ENCODE measurements around the gene CDC123.

Gene CDC123

GRCh38 chr10:12202226-12202625, 6.2 kb downstream of the CDC123 start:
- no peak for TF ChIP-seq CTCF (IDR thresholded peaks at IDR 0.05; ENCODE audit: low read depth, low read length)
- H3K27ac ChIP-seq = no peak overlapping the region
- no peaks in the 10 kb centered on the region; the same call in 1 of the 2 replicates for H3K36me3 ChIP-seq
- DNase-seq = no peak
- H3K9me3 ChIP-seq (ENCODE audit: severe bottlenecking) = no peaks in the 10 kb centered on the region
- no peak overlapping the region for H3K4me3 ChIP-seq (ENCODE audit: low read depth, low read length)
- H3K27me3 ChIP-seq (ENCODE audit: insufficient read depth, low read depth, severe bottlenecking) = no peaks in the 10 kb centered on the region

GRCh38 chr10:12205082-12205481, 9.1 kb downstream of the CDC123 start:
- TF ChIP-seq CTCF (IDR thresholded peaks at IDR 0.05; ENCODE audit: low read depth, low read length) = no peak
- DNase-seq = no peak
- no peaks in the 10 kb centered on the region; the same call in none of the 2 replicates for H3K36me3 ChIP-seq
- H3K4me3 ChIP-seq (ENCODE audit: low read depth, low read length) = no peak overlapping the region
- no peak overlapping the region for H3K27ac ChIP-seq
- no peaks in the 10 kb centered on the region for H3K27me3 ChIP-seq (ENCODE audit: insufficient read depth, low read depth, severe bottlenecking)
- H3K9me3 ChIP-seq (ENCODE audit: severe bottlenecking) = no peaks in the 10 kb centered on the region

GRCh38 chr10:12207114-12207513, 11.1 kb downstream of the CDC123 start:
- no peak for DNase-seq
- no peak for TF ChIP-seq CTCF (IDR thresholded peaks at IDR 0.05; ENCODE audit: low read depth, low read length)
- H3K4me3 ChIP-seq (ENCODE audit: low read depth, low read length) = no peak overlapping the region
- peaks cover 9% of the 10 kb centered on the region for H3K36me3 ChIP-seq
- H3K27me3 ChIP-seq (ENCODE audit: insufficient read depth, low read depth, severe bottlenecking) = no peaks in the 10 kb centered on the region
- H3K9me3 ChIP-seq (ENCODE audit: severe bottlenecking) = no peaks in the 10 kb centered on the region
- H3K27ac ChIP-seq = no peak overlapping the region

- DNase-seq = no peak
- no peaks in the 10 kb centered on the region for H3K9me3 ChIP-seq (ENCODE audit: severe bottlenecking)
- peaks cover 9% of the 10 kb centered on the region for H3K36me3 ChIP-seq
- no peak overlapping the region for H3K4me3 ChIP-seq (ENCODE audit: low read depth, low read length)
- H3K27ac ChIP-seq = no peak overlapping the region
- no peak for TF ChIP-seq CTCF (IDR thresholded peaks at IDR 0.05; ENCODE audit: low read depth, low read length)
- H3K27me3 ChIP-seq (ENCODE audit: insufficient read depth, low read depth, severe bottlenecking) = no peaks in the 10 kb centered on the region
Measured at GRCh38 chr10:12208460-12208859, 12.5 kb downstream of the CDC123 start.

- no peak for DNase-seq
- Histone ChIP-seq H3K27ac (no peak overlapping the region), H3K27me3 (ENCODE audit: insufficient read depth, low read depth, severe bottlenecking) (no peaks in the 10 kb centered on the region), H3K36me3 (peaks cover 13% of the 10 kb centered on the region), H3K4me3 (ENCODE audit: low read depth, low read length) (no peak overlapping the region), H3K9me3 (ENCODE audit: severe bottlenecking) (no peaks in the 10 kb centered on the region)
- no peak for TF ChIP-seq CTCF (IDR thresholded peaks at IDR 0.05; ENCODE audit: low read depth, low read length)
Measured at GRCh38 chr10:12212454-12212853, 16.5 kb downstream of the CDC123 start.

- H3K9me3 ChIP-seq (ENCODE audit: severe bottlenecking) = no peaks in the 10 kb centered on the region
- peaks cover 13% of the 10 kb centered on the region for H3K36me3 ChIP-seq
- DNase-seq = no peak
- H3K27ac ChIP-seq = no peak overlapping the region
- no peaks in the 10 kb centered on the region for H3K27me3 ChIP-seq (ENCODE audit: insufficient read depth, low read depth, severe bottlenecking)
- no peak overlapping the region for H3K4me3 ChIP-seq (ENCODE audit: low read depth, low read length)
- TF ChIP-seq CTCF (IDR thresholded peaks at IDR 0.05; ENCODE audit: low read depth, low read length) = no peak
Measured at GRCh38 chr10:12213621-12214020, 17.6 kb downstream of the CDC123 start.
